HFFc6 (cell line): ENCODE results near the gene ZNF892. TPM values are rescaled to one million over a fixed set of nuclear protein-coding genes. Genes with fewer than 3 reads are reported as not detected.

Source experiments
- DNase-seq: peaks from one replicate; pipeline ENCODE4 v3.0.0-alpha.2; 2018
- H3K27ac Mint-ChIP-seq: 2 replicates; pipeline ENCODE4 v1.8.0; 2020; ENCODE audit warnings: mild to moderate bottlenecking, mixed read lengths
- H3K27me3 Mint-ChIP-seq: 2 replicates; pipeline ENCODE4 v1.8.0; 2021; ENCODE audit warnings: mild to moderate bottlenecking, moderate library complexity, mixed read lengths; ENCODE audit not compliant: insufficient read depth
- H3K36me3 Mint-ChIP-seq: 2 replicates; pipeline ENCODE4 v1.8.0; 2021; ENCODE audit warnings: low read depth, mixed read lengths
- H3K4me1 Mint-ChIP-seq: 2 replicates; pipeline ENCODE4 v1.8.0; 2020; ENCODE audit warnings: low read depth, mixed read lengths
- H3K4me3 Mint-ChIP-seq: 2 replicates; pipeline ENCODE4 v1.8.0; 2020; ENCODE audit warnings: mild to moderate bottlenecking, moderate library complexity, mixed read lengths
- H3K9me3 Mint-ChIP-seq: 2 replicates; pipeline ENCODE4 v1.8.0; 2020; ENCODE audit warnings: mild to moderate bottlenecking, mixed read lengths
- total RNA-seq, 6 experiments: library from RNA; stranded (reverse); fragmentation: NEBNext Ultra II Directional; extraction: Animal tissue kit (Norgen Biotek cat#: 25700); gene quantifications; 2 replicates in 1 of 6; 3 replicates in 5 of 6; pipeline ENCODE4 v1.2.3, GENCODE V29; 2021
- TF ChIP-seq, protein P1 (sequence below): fragments of 200-600 bp; sonication (generic); IDR thresholded peaks from 2 replicates; pipeline ENCODE4 v1.5.0; 2021; ENCODE audit warnings: antibody characterized with exemption, mild to moderate bottlenecking

ZNF892 gene
- total RNA-seq, 6 experiments from 2014 or later: 0.43 to 0.87 (median 0.62) TPM

DNA sequence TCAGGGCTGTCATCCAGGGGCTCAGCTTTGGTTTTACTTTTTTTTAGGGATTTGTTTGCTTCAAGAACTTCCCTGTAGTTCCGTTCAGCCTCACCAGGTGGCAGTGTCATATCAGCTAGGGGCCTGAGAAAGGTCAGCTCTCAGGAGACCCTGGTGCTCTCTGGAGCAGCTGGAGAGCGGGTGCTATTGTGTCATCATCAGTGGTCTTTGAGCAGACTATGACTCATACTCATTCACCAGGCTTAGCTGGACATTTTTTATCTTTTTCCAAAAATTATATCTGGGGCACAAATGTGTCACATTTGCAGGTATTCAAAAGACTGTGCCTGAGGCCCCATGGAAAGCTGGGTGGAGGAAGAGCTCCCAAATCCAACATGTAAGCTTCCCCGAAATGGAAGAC is 24.4 kb downstream of the ZNF892 start:
- no peak overlapping the region for H3K27ac Mint-ChIP-seq
- no peaks in the 10 kb centered on the region; the same call in 1 of the 2 replicates for H3K4me1 Mint-ChIP-seq
- H3K4me3 Mint-ChIP-seq: no peak overlapping the region
- DNase-seq: peak; percentile 49
- TF ChIP-seq, protein P1, sequence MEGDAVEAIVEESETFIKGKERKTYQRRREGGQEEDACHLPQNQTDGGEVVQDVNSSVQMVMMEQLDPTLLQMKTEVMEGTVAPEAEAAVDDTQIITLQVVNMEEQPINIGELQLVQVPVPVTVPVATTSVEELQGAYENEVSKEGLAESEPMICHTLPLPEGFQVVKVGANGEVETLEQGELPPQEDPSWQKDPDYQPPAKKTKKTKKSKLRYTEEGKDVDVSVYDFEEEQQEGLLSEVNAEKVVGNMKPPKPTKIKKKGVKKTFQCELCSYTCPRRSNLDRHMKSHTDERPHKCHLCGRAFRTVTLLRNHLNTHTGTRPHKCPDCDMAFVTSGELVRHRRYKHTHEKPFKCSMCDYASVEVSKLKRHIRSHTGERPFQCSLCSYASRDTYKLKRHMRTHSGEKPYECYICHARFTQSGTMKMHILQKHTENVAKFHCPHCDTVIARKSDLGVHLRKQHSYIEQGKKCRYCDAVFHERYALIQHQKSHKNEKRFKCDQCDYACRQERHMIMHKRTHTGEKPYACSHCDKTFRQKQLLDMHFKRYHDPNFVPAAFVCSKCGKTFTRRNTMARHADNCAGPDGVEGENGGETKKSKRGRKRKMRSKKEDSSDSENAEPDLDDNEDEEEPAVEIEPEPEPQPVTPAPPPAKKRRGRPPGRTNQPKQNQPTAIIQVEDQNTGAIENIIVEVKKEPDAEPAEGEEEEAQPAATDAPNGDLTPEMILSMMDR: peak; percentile 93
- H3K36me3 Mint-ChIP-seq: no peaks in the 10 kb centered on the region
- no peaks in the 10 kb centered on the region for H3K9me3 Mint-ChIP-seq
- H3K27me3 Mint-ChIP-seq: peaks cover 4% of the 10 kb centered on the region

DNA sequence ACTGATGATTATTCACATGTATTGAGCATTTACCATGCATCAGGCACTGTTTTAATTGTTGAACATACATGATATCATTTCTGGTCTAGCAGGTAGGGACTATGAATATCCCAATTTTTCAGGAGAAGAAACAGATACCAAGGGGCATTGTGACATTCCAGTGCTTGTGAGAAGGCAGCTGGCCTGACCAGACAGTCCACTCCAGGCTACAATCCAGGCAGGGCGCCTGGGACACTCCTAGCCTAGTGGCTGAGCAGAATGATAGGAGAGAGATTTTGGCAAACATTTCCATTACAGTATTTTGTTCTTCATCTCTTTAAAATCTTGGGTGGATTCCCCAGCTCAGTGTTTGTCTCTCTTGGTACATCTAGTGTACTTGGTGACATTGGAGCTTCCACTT is 24.9 kb downstream of the ZNF892 start:
- DNase-seq: no peak
- Mint-ChIP-seq H3K9me3 (no peaks in the 10 kb centered on the region), H3K4me1 (no peaks in the 10 kb centered on the region; the same call in 1 of the 2 replicates), H3K27ac (no peak overlapping the region), H3K36me3 (no peaks in the 10 kb centered on the region), H3K27me3 (peaks cover 4% of the 10 kb centered on the region), H3K4me3 (no peak overlapping the region)
- TF ChIP-seq, protein P1: no peak

DNA sequence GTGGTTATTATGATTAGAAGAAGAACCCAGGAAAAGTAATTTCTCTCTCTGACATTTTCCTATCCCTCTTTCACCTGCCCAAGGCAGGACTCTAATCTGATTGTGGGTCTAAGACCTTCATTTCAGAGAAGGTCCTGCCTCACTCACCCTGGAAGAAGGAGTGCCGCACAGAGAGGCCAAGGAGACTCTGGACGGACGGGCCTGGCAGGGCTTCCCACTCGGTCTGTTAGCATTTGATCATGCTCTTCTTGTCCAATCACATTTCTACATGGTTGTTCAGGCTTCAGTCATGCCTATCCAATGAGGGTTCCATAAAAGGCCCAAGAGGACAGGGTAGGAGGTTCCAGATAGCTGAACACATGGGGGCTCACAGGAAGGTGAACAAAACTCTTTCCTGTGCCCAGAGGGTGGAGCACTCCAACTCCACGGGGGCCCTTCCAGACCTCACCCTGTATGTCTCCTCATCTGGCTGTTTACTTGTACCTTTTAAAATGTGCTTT is 27.0 kb downstream of the ZNF892 start:
- H3K4me3 Mint-ChIP-seq: no peak overlapping the region
- H3K4me1 Mint-ChIP-seq: no peaks in the 10 kb centered on the region; the same call in 1 of the 2 replicates
- peaks cover 1% of the 10 kb centered on the region for H3K27me3 Mint-ChIP-seq
- H3K9me3 Mint-ChIP-seq: no peaks in the 10 kb centered on the region
- no peak for DNase-seq
- no peak overlapping the region for H3K27ac Mint-ChIP-seq
- TF ChIP-seq, protein P1: no peak
- no peaks in the 10 kb centered on the region; the same call in 1 of the 2 replicates for H3K36me3 Mint-ChIP-seq

DNA sequence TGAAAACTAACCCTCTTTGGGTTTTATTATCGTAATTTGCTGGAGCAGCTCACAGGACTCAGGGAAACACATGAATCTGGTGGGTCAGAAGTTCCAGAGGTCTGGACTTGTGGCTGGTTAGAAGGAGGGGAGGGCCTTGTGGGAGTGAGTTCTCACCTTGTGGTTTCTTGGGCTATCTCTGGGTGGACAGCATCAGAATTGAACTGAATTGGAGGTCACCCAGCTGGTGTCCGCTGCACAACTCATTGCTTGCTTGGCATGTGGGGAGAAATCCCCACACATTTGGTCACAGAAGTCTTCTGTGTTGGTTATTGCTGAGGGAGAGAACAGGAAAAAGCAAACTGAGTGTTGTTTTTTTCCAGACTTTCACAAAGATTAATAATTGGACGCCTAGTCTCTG is 27.5 kb downstream of the ZNF892 start:
- Mint-ChIP-seq H3K4me1 (no peaks in the 10 kb centered on the region; the same call in 1 of the 2 replicates), H3K27ac (no peak overlapping the region), H3K9me3 (no peaks in the 10 kb centered on the region), H3K27me3 (peaks cover 1% of the 10 kb centered on the region), H3K36me3 (no peaks in the 10 kb centered on the region; the same call in 1 of the 2 replicates), H3K4me3 (no peak overlapping the region)
- TF ChIP-seq, protein P1: no peak
- no peak for DNase-seq

DNA sequence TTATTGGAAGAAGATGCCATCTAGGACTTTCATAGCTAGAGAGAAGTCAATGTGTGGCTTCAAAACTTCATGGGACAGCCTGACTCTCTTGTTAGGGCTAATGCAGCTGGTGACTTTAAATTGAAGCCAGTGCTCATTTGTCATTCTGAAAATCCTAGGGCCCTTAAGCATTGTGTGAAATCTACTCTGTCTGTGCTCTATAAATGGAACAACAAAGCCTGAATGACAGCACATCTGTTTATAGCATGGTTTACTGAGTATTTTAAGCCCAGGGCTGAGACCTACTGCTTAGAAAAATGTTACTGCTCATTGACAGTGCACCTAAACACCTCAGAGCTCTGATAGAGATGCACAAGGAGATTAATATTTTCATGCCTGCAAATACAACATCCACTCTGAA is 30.8 kb downstream of the ZNF892 start:
- no peak for DNase-seq
- Mint-ChIP-seq H3K27me3 (peaks cover 4% of the 10 kb centered on the region; the same call in 1 of the 2 replicates), H3K36me3 (peaks cover 12% of the 10 kb centered on the region; the same call in 1 of the 2 replicates), H3K4me3 (no peak overlapping the region), H3K27ac (no peak overlapping the region), H3K9me3 (peaks cover 20% of the 10 kb centered on the region), H3K4me1 (no peaks in the 10 kb centered on the region)
- TF ChIP-seq, protein P1: no peak
